Suppressor macrophage treated with lipopolysaccharide for 4 hours (primary cell): Measurements from ENCODE around the gene ACADVL.

ENCODE experiments used
- DNase-seq: peaks from one replicate; pipeline ENCODE4 v3.0.0-alpha.2; 2020

Gene ACADVL

GRCh38 chr17:7252176-7253043 is 32.7 kb downstream of the ACADVL start, which contains the start of gene ELP5:
ELP5 (plus strand) TSS chr17:7252215; CDS start chr17:7252551, 336 bp downstream.
- peak; percentile 94 for DNase-seq

GRCh38 chr17:7253082-7253481 is 33.3 kb downstream of the ACADVL start:
- DNase-seq, result no peak

- DNase-seq, result no peak
Measured at GRCh38 chr17:7254511-7254910, 34.8 kb downstream of the ACADVL start.

GRCh38 chr17:7256766-7257456 is 37.2 kb downstream of the ACADVL start:
- no peak for DNase-seq

- peak; percentile 86 for DNase-seq
Measured at GRCh38 chr17:7258731-7259554, 39.2 kb downstream of the ACADVL start.

GRCh38 chr17:7259555-7259889 is 39.8 kb downstream of the ACADVL start:
- no peak for DNase-seq

GRCh38 chr17:7260151-7260550 is 40.4 kb downstream of the ACADVL start:
- no peak for DNase-seq

- no peak for DNase-seq
Measured at GRCh38 chr17:7260651-7261378, 41.1 kb downstream of the ACADVL start.

GRCh38 chr17:7261379-7262191 is 41.8 kb downstream of the ACADVL start:
- no peak for DNase-seq

- DNase-seq, result no peak
Measured at GRCh38 chr17:7262192-7262934, 42.6 kb downstream of the ACADVL start, which contains the start of gene CLDN7. CLDN7 (minus strand) TSS chr17:7262478; CDS start chr17:7262043, 435 bp downstream.

GRCh38 chr17:7262935-7263800 is 43.4 kb downstream of the ACADVL start:
- peak; percentile 47 for DNase-seq

GRCh38 chr17:7263801-7264078 is 44.0 kb downstream of the ACADVL start:
- DNase-seq, result no peak

GRCh38 chr17:7266784-7267183 is 47.0 kb downstream of the ACADVL start:
- DNase-seq, result no peak
